ENCODE results near the gene MSRB3.

- no peak for TF ChIP-seq POLR2A (IDR thresholded peaks at IDR 0.05)
- no peak for TF ChIP-seq CTCF (IDR thresholded peaks at IDR 0.05)
These were observed 220.7 kb downstream of the MSRB3 start for GRCh38 chr12:65499167-65499566.
